ENCODE measurements around the gene UVSSA.

GRCh38 chr4:1409079-1409478 lies 62.1 kb downstream of the UVSSA start:
- TF ChIP-seq, protein P1, sequence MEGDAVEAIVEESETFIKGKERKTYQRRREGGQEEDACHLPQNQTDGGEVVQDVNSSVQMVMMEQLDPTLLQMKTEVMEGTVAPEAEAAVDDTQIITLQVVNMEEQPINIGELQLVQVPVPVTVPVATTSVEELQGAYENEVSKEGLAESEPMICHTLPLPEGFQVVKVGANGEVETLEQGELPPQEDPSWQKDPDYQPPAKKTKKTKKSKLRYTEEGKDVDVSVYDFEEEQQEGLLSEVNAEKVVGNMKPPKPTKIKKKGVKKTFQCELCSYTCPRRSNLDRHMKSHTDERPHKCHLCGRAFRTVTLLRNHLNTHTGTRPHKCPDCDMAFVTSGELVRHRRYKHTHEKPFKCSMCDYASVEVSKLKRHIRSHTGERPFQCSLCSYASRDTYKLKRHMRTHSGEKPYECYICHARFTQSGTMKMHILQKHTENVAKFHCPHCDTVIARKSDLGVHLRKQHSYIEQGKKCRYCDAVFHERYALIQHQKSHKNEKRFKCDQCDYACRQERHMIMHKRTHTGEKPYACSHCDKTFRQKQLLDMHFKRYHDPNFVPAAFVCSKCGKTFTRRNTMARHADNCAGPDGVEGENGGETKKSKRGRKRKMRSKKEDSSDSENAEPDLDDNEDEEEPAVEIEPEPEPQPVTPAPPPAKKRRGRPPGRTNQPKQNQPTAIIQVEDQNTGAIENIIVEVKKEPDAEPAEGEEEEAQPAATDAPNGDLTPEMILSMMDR (IDR thresholded peaks at IDR 0.05; ENCODE audit: low read depth, low read length): no peak
- TF ChIP-seq EZH2phosphoT487 (IDR thresholded peaks at IDR 0.05; ENCODE audit: low read depth): no peak
